ENCODE measurements around the gene BSND.
"Not testable (repeated sequence)": the region's sequence is repeated elsewhere in the genome, so short reads cannot be mapped to it uniquely, and the experiment has no call there.

BSND gene

GRCh38 chr1:55015731-55016620 lies 17.2 kb downstream of the BSND start:
- DNase-seq (ENCODE audit: low read depth, low spot score): no peak

DNA sequence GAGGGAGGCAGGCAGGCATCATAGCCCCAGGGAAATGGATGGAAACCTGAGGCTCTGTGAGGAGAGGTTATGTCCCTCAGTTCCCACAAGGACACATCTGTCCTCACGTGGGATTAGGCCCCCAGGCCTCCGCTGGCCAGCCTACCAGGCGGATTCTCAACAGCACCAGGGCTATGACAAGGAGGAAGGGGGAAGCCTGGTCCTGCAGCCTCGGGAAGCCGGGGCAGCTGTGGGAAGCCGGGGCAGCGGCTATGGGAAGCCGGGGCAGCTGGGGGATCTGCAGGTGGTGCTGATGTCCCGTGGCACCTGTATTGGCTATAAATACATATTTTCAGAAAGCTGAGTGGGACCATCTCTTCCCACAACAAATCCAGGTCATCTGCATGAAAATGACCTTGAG lies 19.7 kb downstream of the BSND start:
- DNase-seq (ENCODE audit: low read depth, low spot score): no peak

- DNase-seq (ENCODE audit: low read depth, low spot score): peak; percentile 65
These were observed 23.3 kb downstream of the BSND start for GRCh38 chr1:55021942-55022546.

DNA sequence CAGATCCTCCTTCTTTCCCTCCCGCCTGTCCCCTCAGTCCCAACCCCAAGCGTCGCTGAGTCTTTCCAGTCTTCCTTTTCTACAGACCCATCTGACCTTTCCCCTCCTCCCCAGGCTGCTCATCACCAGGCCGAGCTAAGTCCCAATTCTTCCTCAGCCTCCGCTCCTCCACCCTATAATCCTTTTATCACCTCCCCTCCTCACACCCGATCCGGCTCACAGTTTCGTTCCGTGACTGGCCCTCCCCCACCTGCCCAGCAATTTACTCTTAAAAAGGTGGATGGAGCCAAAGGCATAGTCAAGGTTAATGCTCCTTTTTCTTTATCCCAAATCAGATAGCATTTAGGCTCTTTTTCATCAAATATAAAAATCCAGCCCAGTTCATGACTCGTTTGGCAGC lies 25.4 kb downstream of the BSND start:
- DNase-seq (ENCODE audit: low read depth, low spot score): not testable (repeated sequence)

DNA sequence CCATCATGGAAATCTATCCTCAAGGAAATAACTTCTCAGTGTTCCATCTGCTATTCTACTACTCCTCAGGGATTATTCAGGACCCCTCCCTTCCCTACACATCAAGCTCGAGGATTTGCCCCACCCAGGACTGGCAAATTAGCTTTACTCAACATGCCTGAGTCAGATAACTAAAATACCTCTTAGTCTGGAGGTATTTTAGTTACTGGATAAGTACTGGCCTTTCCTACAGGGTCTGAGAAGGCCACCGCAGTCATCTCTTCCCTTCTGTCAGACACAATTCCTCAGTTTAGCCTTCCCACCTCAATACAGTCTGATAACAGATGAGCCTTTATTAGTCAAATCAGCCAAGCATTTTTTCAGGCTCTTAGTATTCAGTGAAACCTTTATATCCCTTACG lies 27.9 kb downstream of the BSND start:
- DNase-seq (ENCODE audit: low read depth, low spot score): not testable (repeated sequence)

DNA sequence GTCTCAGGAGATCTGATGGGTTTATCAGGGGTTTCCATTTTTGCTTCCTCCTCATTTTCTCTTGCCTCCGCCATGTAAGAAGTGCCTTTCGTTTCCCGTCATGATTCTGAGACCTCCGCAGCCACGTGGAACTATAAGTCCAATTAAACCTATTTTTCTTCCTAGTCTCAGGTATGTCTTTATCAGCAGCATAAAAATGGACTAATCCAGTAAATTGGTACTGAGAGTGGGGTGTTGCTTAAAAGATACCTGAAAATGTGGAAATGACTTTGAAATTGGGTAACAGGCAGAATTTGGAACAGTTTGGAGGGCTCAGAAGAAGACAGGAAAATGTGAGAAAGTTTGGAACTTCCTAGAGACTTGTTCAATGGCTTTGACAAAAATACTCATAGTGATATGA lies 32.4 kb downstream of the BSND start:
- DNase-seq (ENCODE audit: low read depth, low spot score): not testable (repeated sequence)

GRCh38 chr1:55033265-55033614 lies 34.5 kb downstream of the BSND start:
- no peak for DNase-seq (ENCODE audit: low read depth, low spot score)

DNA sequence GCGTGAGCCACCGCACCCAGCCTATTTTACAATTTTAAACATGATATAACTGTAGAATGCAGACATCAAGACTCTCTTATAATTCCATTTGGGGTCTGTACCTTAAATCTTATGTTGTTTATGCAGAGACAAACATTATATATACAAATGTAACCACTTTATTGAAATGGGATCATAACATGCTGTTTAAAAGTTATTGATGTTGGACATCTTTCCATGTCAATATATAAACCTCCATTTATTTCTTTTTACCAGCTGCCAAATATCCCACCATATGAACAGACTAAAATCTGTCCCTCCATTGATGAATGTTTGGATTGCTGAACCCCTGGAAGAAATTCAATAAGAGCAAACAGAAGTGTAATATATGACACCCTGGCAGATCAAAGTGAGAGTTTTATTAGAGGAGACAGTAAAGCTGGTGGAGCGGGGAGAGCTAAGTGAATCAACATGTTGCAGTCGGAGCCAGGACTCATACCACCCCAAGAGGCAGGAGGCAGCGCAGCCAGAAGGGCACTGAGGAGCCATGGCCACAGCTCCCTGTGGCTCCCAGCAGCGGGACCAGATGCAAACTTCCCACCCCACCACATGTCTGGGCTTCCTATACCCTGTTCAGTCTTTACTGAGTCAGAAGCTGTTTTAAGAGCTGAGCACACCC lies 35.9 kb downstream of the BSND start:
- DNase-seq (ENCODE audit: low read depth, low spot score): no peak

- no peak for DNase-seq (ENCODE audit: low read depth, low spot score)
These were observed 37.2 kb downstream of the BSND start for GRCh38 chr1:55035904-55036303.

DNA sequence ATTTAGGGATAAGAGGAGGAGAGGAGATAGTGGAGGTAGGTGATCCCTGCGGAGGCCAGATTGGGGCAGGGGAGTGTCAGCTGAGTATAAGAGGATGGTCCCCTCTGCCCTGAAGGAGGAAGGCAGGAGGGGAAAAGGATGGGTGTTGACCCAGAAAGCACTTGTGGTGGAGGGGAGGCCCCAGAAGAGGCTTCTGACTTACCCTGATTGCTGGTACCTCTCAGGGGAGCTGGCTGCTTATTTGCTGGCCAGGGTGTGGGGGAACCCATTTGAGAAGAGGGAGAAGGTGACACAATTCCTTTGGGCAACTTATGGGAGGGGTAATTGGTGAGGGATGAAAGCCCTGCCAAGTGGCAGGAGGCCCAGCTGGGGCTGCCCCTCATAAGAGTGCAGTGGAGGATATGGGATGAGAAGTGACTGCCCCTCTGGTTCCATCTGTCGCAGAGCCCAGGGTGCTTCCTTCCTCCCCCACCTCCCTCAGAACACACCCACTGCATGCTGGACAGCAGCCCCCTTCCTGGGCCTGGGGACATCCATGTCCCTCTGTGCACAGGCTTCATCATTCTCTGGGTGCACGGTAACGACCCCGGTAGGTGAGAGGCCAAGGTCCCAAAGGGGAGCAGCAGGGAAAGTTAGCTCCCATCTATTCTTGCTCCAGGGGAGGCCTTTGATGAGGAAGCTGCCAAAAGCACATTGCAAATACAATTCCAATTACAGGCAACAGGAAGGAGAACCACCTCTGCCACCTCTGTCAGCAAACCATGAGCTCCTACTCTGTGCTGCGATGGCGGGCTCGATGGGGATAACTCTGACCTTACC lies 39.2 kb downstream of the BSND start:
- no peak for DNase-seq (ENCODE audit: low read depth, low spot score)

DNA sequence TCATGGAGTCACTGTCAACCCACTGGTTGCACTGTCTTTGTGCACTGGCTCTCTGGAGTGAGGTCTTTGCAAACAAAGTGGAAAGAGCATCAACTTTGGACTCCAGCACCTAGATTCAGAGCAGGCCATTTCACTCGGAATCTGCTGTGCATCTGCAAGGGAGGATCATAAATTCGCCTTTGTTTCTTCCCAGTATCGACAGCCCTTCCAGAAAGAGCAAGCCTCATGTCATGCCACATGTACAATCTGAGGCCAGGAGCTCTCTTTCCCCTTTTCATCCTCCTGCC lies 39.8 kb downstream of the BSND start:
- DNase-seq (ENCODE audit: low read depth, low spot score): no peak

- no peak for DNase-seq (ENCODE audit: low read depth, low spot score)
These were observed 40.2 kb downstream of the BSND start for GRCh38 chr1:55038974-55039341.

GRCh38 chr1:55039342-55040082 lies 40.8 kb downstream of the BSND start, which contains the start of gene PCSK9:
TSS of gene PCSK9 (plus strand) at chr1:55039548. CDS start at chr1:55039838, 290 bp downstream.
- no peak for DNase-seq (ENCODE audit: low read depth, low spot score)

DNA sequence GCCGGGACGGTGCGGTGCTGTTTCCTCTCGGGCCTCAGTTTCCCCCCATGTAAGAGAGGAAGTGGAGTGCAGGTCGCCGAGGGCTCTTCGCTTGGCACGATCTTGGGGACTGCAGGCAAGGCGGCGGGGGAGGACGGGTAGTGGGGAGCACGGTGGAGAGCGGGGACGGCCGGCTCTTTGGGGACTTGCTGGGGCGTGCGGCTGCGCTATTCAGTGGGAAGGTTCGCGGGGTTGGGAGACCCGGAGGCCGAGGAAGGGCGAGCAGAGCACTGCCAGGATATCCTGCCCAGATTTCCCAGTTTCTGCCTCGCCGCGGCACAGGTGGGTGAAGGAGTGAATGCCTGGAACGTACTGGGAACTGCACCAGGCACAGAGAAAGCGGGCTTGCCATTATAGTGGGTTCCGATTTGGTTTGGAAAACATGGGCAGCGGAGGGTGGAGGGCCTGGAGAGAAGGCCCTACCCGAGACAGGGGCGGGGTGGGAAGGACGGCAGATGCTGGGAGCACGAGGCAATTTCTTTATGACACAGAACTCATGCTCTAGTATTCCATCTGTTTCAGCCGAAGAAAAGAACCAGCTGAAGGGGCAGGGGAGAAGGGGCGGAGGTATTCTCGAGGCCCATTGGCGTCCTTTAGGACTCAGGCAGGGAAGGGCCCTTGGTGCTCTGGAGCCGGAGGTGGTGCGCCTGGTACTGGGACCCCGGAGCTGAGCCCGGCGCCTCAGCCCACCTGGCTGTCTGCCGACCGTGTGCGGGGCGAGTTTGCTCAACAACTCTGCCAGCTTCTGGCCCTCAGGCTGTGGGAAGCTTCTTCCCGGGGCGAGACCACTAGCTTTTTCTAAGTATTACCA lies 41.6 kb downstream of the BSND start:
- no peak for DNase-seq (ENCODE audit: low read depth, low spot score)

- DNase-seq (ENCODE audit: low read depth, low spot score): no peak
These were observed 42.3 kb downstream of the BSND start for GRCh38 chr1:55040933-55041494.

GRCh38 chr1:55041613-55042012 lies 42.9 kb downstream of the BSND start:
- no peak for DNase-seq (ENCODE audit: low read depth, low spot score)

GRCh38 chr1:55043011-55043410 lies 44.3 kb downstream of the BSND start:
- no peak for DNase-seq (ENCODE audit: low read depth, low spot score)

GRCh38 chr1:55043726-55044125 lies 45.0 kb downstream of the BSND start:
- no peak for DNase-seq (ENCODE audit: low read depth, low spot score)

GRCh38 chr1:55044617-55045397 lies 46.1 kb downstream of the BSND start:
- DNase-seq (ENCODE audit: low read depth, low spot score): no peak

Measured in brain pericyte (primary cell).